Lower leg skin (tissue), 4 donors: ENCODE data around the gene KRT79. TPM values are rescaled to one million over a fixed set of nuclear protein-coding genes. Genes with fewer than 3 reads are reported as not detected.

Source experiments
- DNase-seq, 2 donors: peaks; one replicate each; pipeline ENCODE4 v3.0.0-alpha.2; 2019; ENCODE audit warnings: low spot score in 2 of 2
- H3K4me3 ChIP-seq: fragments of 200-600 bp; sonication (generic); 2 replicates; pipeline ENCODE4 v1.5.1; 2017; ENCODE audit warnings: mild to moderate bottlenecking, low read depth; ENCODE audit not compliant: poor library complexity, severe bottlenecking
- POLR2A ChIP-seq, 2 donors: fragments of 450-650 bp; IDR thresholded peaks; one replicate each; pipeline ENCODE4 v1.6.1; 2016 to 2017; ENCODE audit warnings: antibody characterized with exemption in 2 of 2, mild to moderate bottlenecking in 1 of 2, moderate library complexity in 1 of 2
- WGBS, 2 donors: methylation state at CpG; one replicate each; pipeline ENCODE4 v1.1.5; 2018; 5-methylcytosine and 5-hydroxymethylcytosine counted together
- intact Hi-C: fragments of 100-400 bp; cut with DNase I; formaldehyde crosslinking; loops from one replicate; pipeline ENCODE4 v1.15.0; 2023; ENCODE audit warnings: low total_unique reads
- total RNA-seq, 4 donors: library from RNA; depleted of rRNA; stranded (reverse); fragments of >200 nt; gene quantifications; one replicate each; pipeline ENCODE4 v1.1.0, GENCODE V29; 2016
- TF ChIP-seq, protein P1 (sequence below), 3 donors: fragments of 450-650 bp; IDR thresholded peaks; one replicate each; pipeline ENCODE4 v1.5.1; 2016; ENCODE audit warnings: antibody characterized with exemption in 3 of 3, mild to moderate bottlenecking in 3 of 3, moderate library complexity in 2 of 3

Gene KRT79
- total RNA-seq, 4 donors from 2014 or later = 8.5 to 259 (median 78.2) TPM

DNA sequence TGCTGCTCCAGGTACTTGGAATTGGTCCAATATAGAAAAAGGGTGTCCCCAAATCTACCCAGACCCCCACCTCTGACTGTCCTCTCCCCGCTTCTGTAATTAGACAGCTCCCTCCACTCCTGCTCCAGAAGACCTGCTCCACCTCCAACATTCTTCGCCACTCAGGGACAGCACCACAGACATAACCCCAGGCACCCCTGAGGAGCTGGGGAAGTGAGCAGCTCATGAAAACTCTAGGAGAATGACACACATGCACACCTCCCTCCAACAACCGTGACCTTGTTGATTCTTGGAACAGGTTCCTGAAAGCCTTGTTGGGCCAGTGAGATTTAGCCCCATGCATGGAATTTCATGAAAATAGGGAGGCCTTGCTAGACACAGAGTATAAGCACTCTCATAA lies 28.4 kb downstream of the KRT79 start:
- DNase-seq = no peak
- TF ChIP-seq, protein P1, sequence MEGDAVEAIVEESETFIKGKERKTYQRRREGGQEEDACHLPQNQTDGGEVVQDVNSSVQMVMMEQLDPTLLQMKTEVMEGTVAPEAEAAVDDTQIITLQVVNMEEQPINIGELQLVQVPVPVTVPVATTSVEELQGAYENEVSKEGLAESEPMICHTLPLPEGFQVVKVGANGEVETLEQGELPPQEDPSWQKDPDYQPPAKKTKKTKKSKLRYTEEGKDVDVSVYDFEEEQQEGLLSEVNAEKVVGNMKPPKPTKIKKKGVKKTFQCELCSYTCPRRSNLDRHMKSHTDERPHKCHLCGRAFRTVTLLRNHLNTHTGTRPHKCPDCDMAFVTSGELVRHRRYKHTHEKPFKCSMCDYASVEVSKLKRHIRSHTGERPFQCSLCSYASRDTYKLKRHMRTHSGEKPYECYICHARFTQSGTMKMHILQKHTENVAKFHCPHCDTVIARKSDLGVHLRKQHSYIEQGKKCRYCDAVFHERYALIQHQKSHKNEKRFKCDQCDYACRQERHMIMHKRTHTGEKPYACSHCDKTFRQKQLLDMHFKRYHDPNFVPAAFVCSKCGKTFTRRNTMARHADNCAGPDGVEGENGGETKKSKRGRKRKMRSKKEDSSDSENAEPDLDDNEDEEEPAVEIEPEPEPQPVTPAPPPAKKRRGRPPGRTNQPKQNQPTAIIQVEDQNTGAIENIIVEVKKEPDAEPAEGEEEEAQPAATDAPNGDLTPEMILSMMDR (IDR thresholded peaks at IDR 0.05) = no peak
- no peak for TF ChIP-seq POLR2A (IDR thresholded peaks at IDR 0.05)
- H3K4me3 ChIP-seq = no peak overlapping the region
- WGBS, 2 donors = 74 to 76% methylated on average over 3 of the region's 3 CpGs
- intact Hi-C loops = no loop called here

DNA sequence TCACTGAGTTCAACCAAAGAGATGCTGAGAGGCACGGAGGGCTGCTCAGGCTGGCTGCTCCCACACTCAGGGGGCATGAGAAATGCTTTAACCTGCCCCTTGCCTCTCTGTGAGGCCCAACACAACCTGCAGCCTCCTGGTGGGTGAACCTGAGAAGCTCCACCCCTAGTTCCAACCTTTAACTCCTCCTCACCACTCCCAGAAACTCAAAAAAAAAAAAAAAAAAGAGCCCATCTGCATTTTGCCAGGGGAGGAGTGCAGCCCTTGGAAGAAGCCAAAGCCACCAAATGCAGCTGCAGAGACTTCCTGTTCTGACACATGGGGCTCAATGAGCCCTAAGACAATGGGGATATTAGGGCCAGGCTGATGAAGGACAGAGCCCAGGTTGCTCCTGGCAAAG lies 29.1 kb downstream of the KRT79 start:
- no peak for DNase-seq
- TF ChIP-seq POLR2A (IDR thresholded peaks at IDR 0.05) = no peak
- TF ChIP-seq, protein P1 (IDR thresholded peaks at IDR 0.05) = no peak
- WGBS, 2 donors = 53 to 67% methylated on average over 1 of the region's 1 CpG
- intact Hi-C loops = no loop called here
- no peak overlapping the region for H3K4me3 ChIP-seq

- intact Hi-C loops = no loop called here
- TF ChIP-seq, protein P1 (IDR thresholded peaks at IDR 0.05) = no peak
- no peak for TF ChIP-seq POLR2A (IDR thresholded peaks at IDR 0.05)
- no peak overlapping the region for H3K4me3 ChIP-seq
- WGBS, 2 donors = 66 to 69% methylated on average over 6 of the region's 6 CpGs
- DNase-seq = no peak
These were observed 31.7 kb downstream of the KRT79 start for GRCh38 chr12:52802442-52802841.

DNA sequence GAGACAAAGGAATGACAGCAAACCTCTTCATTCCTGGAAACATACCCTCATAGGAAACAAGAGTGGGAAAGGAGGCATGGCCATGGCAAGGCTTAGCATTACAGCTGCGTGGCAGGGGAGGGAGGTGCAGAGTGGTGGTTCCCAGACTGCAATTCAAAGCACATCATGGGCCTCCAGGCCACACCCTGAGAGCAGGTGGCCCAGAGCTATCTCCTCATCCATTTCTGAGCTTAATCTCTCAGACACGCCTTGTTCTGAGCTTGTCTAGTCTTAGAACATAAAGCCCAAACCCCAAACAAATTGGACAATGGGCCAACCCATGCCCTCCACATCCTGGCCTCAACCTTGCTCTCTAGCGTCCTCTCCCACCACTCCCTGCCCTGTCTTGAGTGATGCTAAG lies 32.3 kb downstream of the KRT79 start:
- no peak for TF ChIP-seq POLR2A (IDR thresholded peaks at IDR 0.05)
- TF ChIP-seq, protein P1 (IDR thresholded peaks at IDR 0.05) = no peak
- H3K4me3 ChIP-seq = no peak overlapping the region
- no peak for DNase-seq
- intact Hi-C loops = no loop called here
- 62 to 68% methylated on average over 3 of the region's 3 CpGs for WGBS, 2 donors

DNA sequence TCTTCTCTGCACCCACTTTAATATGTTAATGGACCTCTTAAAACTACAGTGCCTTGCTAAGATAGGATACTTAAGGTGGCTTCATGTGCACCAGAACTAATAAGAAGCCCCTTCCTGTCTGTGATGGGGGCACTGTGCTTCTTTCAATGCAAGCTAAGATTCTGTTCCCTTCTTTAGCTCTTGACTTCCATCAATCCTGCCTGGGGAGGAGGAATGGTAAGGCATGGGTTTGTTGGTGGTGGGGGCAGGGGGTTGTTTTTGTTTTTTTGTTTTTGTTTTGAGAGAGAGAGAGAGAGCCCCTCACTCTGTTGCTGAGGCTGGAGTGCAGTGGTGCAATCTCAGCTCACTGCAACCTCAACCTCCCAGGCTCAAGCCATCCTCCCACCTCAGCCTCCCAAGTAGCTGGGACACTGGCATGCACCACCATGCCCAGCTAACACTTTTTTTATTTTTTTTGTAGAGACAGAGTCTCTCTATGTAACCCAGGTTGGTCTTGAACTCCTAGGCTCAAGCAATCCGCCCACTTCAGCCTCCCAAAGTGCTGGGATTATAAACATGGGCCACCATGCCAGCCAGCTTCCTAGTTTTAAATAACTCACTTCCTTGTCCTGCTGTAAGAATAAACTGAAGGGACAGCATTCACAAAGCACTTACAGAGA lies 33.7 kb downstream of the KRT79 start:
- no peak overlapping the region for H3K4me3 ChIP-seq
- 90 to 93% methylated on average over 1 of the region's 1 CpG for WGBS, 2 donors
- TF ChIP-seq POLR2A (IDR thresholded peaks at IDR 0.05) = no peak
- TF ChIP-seq, protein P1 (IDR thresholded peaks at IDR 0.05) = no peak
- DNase-seq = no peak
- intact Hi-C loops = no loop called here
